GM23248 (cell line): ENCODE data around the gene ADK. TPM values are rescaled to one million over a fixed set of nuclear protein-coding genes. Genes with fewer than 3 reads are reported as not detected.

Source experiments
- DNase-seq: peaks from one replicate; pipeline ENCODE4 v3.0.0-alpha.2; 2015
- H2AFZ ChIP-seq: fragments of 200-600 bp; sonication (generic); 2 replicates; pipeline ENCODE4 v1.6.1; 2016; ENCODE audit warnings: antibody characterized with exemption
- H3F3A ChIP-seq: fragments of 200-600 bp; sonication (generic); 2 replicates; pipeline ENCODE4 v1.6.1; 2016; ENCODE audit warnings: mild to moderate bottlenecking, antibody characterized with exemption, mixed run types; ENCODE audit not compliant: insufficient read depth
- H3K27ac ChIP-seq: fragments of 200-600 bp; sonication (generic); 2 replicates; pipeline ENCODE4 v1.5.1; 2016; ENCODE audit warnings: mild to moderate bottlenecking
- H3K27me3 ChIP-seq: fragments of 200-600 bp; sonication (generic); replicated peaks from 2 replicates; pipeline ENCODE4 v1.6.1; 2016; ENCODE audit warnings: mild to moderate bottlenecking; ENCODE audit not compliant: insufficient read depth
- H3K36me3 ChIP-seq: fragments of 200-600 bp; sonication (generic); 2 replicates; pipeline ENCODE4 v1.6.1; 2016; ENCODE audit warnings: low read depth, mild to moderate bottlenecking
- H3K4me1 ChIP-seq: fragments of 200-600 bp; sonication (generic); 2 replicates; pipeline ENCODE4 v1.6.1; 2016; ENCODE audit warnings: mild to moderate bottlenecking; ENCODE audit not compliant: insufficient read depth
- H3K4me2 ChIP-seq: fragments of 200-600 bp; sonication (generic); one replicate; pipeline ENCODE4 v1.6.1; 2016; ENCODE audit warnings: mild to moderate bottlenecking; ENCODE audit not compliant: unreplicated experiment
- H3K4me3 ChIP-seq: fragments of 200-600 bp; sonication (generic); 2 replicates; pipeline ENCODE4 v1.5.1; 2016; ENCODE audit warnings: mild to moderate bottlenecking
- H3K79me2 ChIP-seq: fragments of 200-600 bp; sonication (generic); 2 replicates; pipeline ENCODE4 v1.6.1; 2016; ENCODE audit warnings: mild to moderate bottlenecking; ENCODE audit not compliant: insufficient read depth
- H3K9ac ChIP-seq: fragments of 200-600 bp; sonication (generic); 2 replicates; pipeline ENCODE4 v1.6.1; 2016; ENCODE audit warnings: mild to moderate bottlenecking
- H3K9me2 ChIP-seq: fragments of 200-600 bp; sonication (generic); 2 replicates; pipeline ENCODE4 v1.6.1; 2016; ENCODE audit warnings: mixed run types, mild to moderate bottlenecking, moderate library complexity; ENCODE audit not compliant: insufficient read depth
- H3K9me3 ChIP-seq: fragments of 200-600 bp; sonication (generic); one replicate; pipeline ENCODE4 v1.6.1; 2017; ENCODE audit warnings: low read depth
- H4K20me1 ChIP-seq: fragments of 200-600 bp; sonication (generic); 2 replicates; pipeline ENCODE4 v1.6.0; 2016; ENCODE audit not compliant: insufficient read depth
- EZH2 ChIP-seq: fragments of 200-600 bp; sonication (generic); IDR thresholded peaks from 2 replicates; pipeline ENCODE4 v1.6.1; 2018; ENCODE audit warnings: antibody characterized with exemption, mild to moderate bottlenecking; ENCODE audit not compliant: insufficient read depth, poor library complexity, severe bottlenecking
- EZH2phosphoT487 ChIP-seq: fragments of 200-600 bp; sonication (generic); IDR thresholded peaks from 2 replicates; pipeline ENCODE4 v1.6.1; 2018; ENCODE audit warnings: antibody characterized with exemption, moderate library complexity, mild to moderate bottlenecking, low read depth; ENCODE audit not compliant: insufficient read depth
- WGBS, 2 experiments: methylation state at CpG; one replicate each; pipeline ENCODE4 v1.1.6; 2015 to 2017; ENCODE audit warnings: low lambda C conversion rate in 2 of 2, low coverage in 1 of 2; ENCODE audit errors: missing lambda C conversion rate in 2 of 2; 5-methylcytosine and 5-hydroxymethylcytosine counted together
- in situ Hi-C: fragments of 300-500 bp; cut with MboI; formaldehyde crosslinking; loops from 2 replicates; pipeline ENCODE4 v1.15.0; 2020
- polyA plus RNA-seq: library from polyadenylated mRNA; unstranded; fragments of >200 nt; fragmentation: Nextera tagmentation; extraction: Ambion mirVana; gene quantifications from 2 replicates; pipeline ENCODE4 v1.2.1, GENCODE V29; 2016
- total RNA-seq: library from RNA; depleted of rRNA; stranded (reverse); fragments of >200 nt; shearing (Covaris generic); gene quantifications from 2 replicates; pipeline ENCODE4 v1.2.3, GENCODE V29; 2014

ADK gene
- total and polyA plus RNA-seq, 2 experiments from 2014 or later = 43.7 to 75.1 TPM

DNA sequence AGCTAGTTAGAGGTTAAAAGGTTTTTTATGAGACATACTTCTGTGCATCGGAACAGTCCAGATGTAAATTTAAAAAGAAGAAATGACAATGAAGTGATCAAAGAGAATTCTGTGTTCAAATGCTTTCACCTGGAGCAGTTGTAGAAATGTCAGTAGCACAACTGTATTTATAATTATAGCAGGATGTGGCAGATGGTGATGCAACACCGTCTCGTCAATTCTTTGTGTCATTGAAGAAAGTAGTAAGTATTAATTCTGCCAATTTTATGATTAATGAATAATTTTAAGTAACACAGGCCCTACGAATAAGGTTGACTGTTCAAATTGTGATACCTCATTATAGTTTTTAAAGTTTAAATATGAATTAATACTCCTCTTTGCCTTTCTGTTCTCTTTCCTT is 171.1 kb downstream of the ADK start:
- H3K4me1 ChIP-seq = no peaks in the 10 kb centered on the region
- no peak overlapping the region for H2AFZ ChIP-seq
- H3K9me3 ChIP-seq = peaks cover 4% of the 10 kb centered on the region
- peak; percentile 6 for DNase-seq
- no peaks in the 10 kb centered on the region for H3K9me2 ChIP-seq
- H3K36me3 ChIP-seq = no peaks in the 10 kb centered on the region; the same call in 1 of the 2 replicates
- no peak overlapping the region for H3K9ac ChIP-seq
- no peaks in the 10 kb centered on the region for H3K27me3 ChIP-seq
- no peak overlapping the region for H3K27ac ChIP-seq
- in situ Hi-C loops = no loop called here
- H3K4me3 ChIP-seq = no peak overlapping the region
- peaks cover 50% of the 10 kb centered on the region for H3K79me2 ChIP-seq
- WGBS, 2 experiments = 56% methylated on average over 4 of the region's 4 CpGs
- no peaks in the 10 kb centered on the region for H3F3A ChIP-seq
- no peaks in the 10 kb centered on the region for H4K20me1 ChIP-seq
- H3K4me2 ChIP-seq = no peak overlapping the region
- TF ChIP-seq EZH2phosphoT487 = no peak
- TF ChIP-seq EZH2 = no peak

GRCh38 chr10:74322565-74322964 is 171.5 kb downstream of the ADK start:
- DNase-seq = no peak
- no peaks in the 10 kb centered on the region for H3F3A ChIP-seq
- H3K36me3 ChIP-seq = no peaks in the 10 kb centered on the region; the same call in 1 of the 2 replicates
- no peak overlapping the region for H3K27ac ChIP-seq
- in situ Hi-C loops = no loop called here
- H3K4me1 ChIP-seq = no peaks in the 10 kb centered on the region
- peaks cover 54% of the 10 kb centered on the region for H3K79me2 ChIP-seq
- peaks cover 4% of the 10 kb centered on the region for H3K9me3 ChIP-seq
- no peak overlapping the region for H2AFZ ChIP-seq
- no peak overlapping the region for H3K4me2 ChIP-seq
- H3K4me3 ChIP-seq = no peak overlapping the region
- TF ChIP-seq EZH2 (no peak), EZH2phosphoT487 (no peak)
- H3K27me3 ChIP-seq = no peaks in the 10 kb centered on the region
- H4K20me1 ChIP-seq = no peaks in the 10 kb centered on the region
- no peak overlapping the region for H3K9ac ChIP-seq
- H3K9me2 ChIP-seq = no peaks in the 10 kb centered on the region

GRCh38 chr10:74328388-74328787 is 177.4 kb downstream of the ADK start:
- no peaks in the 10 kb centered on the region for H3K9me2 ChIP-seq
- H2AFZ ChIP-seq = no peak overlapping the region
- no peaks in the 10 kb centered on the region for H4K20me1 ChIP-seq
- no peaks in the 10 kb centered on the region; the same call in 1 of the 2 replicates for H3K36me3 ChIP-seq
- no peak overlapping the region for H3K27ac ChIP-seq
- H3K27me3 ChIP-seq = no peaks in the 10 kb centered on the region
- peaks cover 46% of the 10 kb centered on the region for H3K79me2 ChIP-seq
- no peaks in the 10 kb centered on the region for H3K9me3 ChIP-seq
- in situ Hi-C loops = no loop called here
- no peak for TF ChIP-seq EZH2
- TF ChIP-seq EZH2phosphoT487 = no peak
- H3K4me1 ChIP-seq = peaks cover 29% of the 10 kb centered on the region
- 98 to 100% methylated on average over 2 of the region's 2 CpGs for WGBS, 2 experiments
- DNase-seq = no peak
- H3K9ac ChIP-seq = no peak overlapping the region
- H3K4me2 ChIP-seq = no peak overlapping the region
- H3K4me3 ChIP-seq = no peak overlapping the region
- H3F3A ChIP-seq = peaks cover 16% of the 10 kb centered on the region; the same call in 1 of the 2 replicates

- Histone ChIP-seq H3K9me3 (no peaks in the 10 kb centered on the region), H3K4me2 (no peak overlapping the region), H3K27me3 (no peaks in the 10 kb centered on the region), H3K4me1 (peaks cover 33% of the 10 kb centered on the region), H3F3A (peaks cover 23% of the 10 kb centered on the region; the same call in 1 of the 2 replicates), H4K20me1 (no peaks in the 10 kb centered on the region), H2AFZ (no peak overlapping the region), H3K9me2 (no peaks in the 10 kb centered on the region), H3K9ac (no peak overlapping the region), H3K79me2 (peaks cover 47% of the 10 kb centered on the region), H3K27ac (peak overlapping the region; percentile 6; the same call in 1 of the 2 replicates), H3K36me3 (no peaks in the 10 kb centered on the region; the same call in 1 of the 2 replicates), H3K4me3 (no peak overlapping the region)
- DNase-seq = peak; percentile 63
- in situ Hi-C loops = no loop called here
- 23 to 32% methylated on average over 2 of the region's 2 CpGs for WGBS, 2 experiments
- no peak for TF ChIP-seq EZH2
- TF ChIP-seq EZH2phosphoT487 = no peak
Measured at GRCh38 chr10:74329873-74330272, 178.9 kb downstream of the ADK start.

- no peak for DNase-seq
- H3F3A ChIP-seq = peaks cover 23% of the 10 kb centered on the region; the same call in 1 of the 2 replicates
- no peaks in the 10 kb centered on the region for H3K9me3 ChIP-seq
- H3K79me2 ChIP-seq = peaks cover 42% of the 10 kb centered on the region
- no peaks in the 10 kb centered on the region for H4K20me1 ChIP-seq
- TF ChIP-seq EZH2 (no peak), EZH2phosphoT487 (no peak)
- H2AFZ ChIP-seq = no peak overlapping the region
- H3K9ac ChIP-seq = no peak overlapping the region
- peaks cover 33% of the 10 kb centered on the region for H3K4me1 ChIP-seq
- no peaks in the 10 kb centered on the region for H3K36me3 ChIP-seq
- no peaks in the 10 kb centered on the region for H3K9me2 ChIP-seq
- H3K27me3 ChIP-seq = no peaks in the 10 kb centered on the region
- H3K4me2 ChIP-seq = no peak overlapping the region
- in situ Hi-C loops = no loop called here
- H3K27ac ChIP-seq = no peak overlapping the region
- H3K4me3 ChIP-seq = no peak overlapping the region
- 98 to 100% methylated on average over 3 of the region's 3 CpGs for WGBS, 2 experiments
Measured at GRCh38 chr10:74330646-74331045, 179.6 kb downstream of the ADK start.
